Prostate gland (tissue), 2 donors: ENCODE measurements around the gene PSD.

ENCODE experiments used
- POLR2AphosphoS5 ChIP-seq: sonication (generic); formaldehyde crosslinking; IDR thresholded peaks from one replicate; pipeline ENCODE4 v1.6.1; 2017; ENCODE audit warnings: antibody characterized with exemption
- TF ChIP-seq, protein P1 (sequence below), 4 experiments: fragments of 200-600 bp in 2 of 4; fragments of 450-650 bp in 2 of 4; sonication (generic) in 2 of 4; IDR thresholded peaks; 1 replicate in 3 of 4; 2 replicates in 1 of 4; pipeline ENCODE4 v1.5.1; 2016 to 2019; ENCODE audit warnings: antibody characterized with exemption in 4 of 4, mild to moderate bottlenecking in 2 of 4, moderate library complexity in 2 of 4

DNA sequence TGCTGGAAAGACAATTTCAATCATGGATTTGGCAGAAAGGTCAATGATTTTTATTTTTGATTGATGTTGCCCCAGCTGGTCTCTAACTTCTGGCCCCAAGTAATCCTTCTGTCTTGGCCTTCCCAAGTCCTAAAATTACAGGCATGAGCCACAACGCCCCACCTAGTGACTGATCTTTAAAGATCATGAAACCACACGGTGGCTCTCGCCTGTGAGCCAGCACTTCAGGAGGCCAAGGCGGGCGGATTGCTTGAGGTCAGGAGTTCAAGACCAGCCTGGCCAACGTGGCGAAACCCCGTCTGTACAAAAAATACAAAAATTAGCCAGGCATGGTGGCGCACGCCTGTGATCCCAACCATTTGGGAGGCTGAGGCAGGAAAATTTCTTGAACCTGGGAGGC, 45.4 kb upstream of the PSD start:
- TF ChIP-seq POLR2AphosphoS5: no peak
- TF ChIP-seq, protein P1, sequence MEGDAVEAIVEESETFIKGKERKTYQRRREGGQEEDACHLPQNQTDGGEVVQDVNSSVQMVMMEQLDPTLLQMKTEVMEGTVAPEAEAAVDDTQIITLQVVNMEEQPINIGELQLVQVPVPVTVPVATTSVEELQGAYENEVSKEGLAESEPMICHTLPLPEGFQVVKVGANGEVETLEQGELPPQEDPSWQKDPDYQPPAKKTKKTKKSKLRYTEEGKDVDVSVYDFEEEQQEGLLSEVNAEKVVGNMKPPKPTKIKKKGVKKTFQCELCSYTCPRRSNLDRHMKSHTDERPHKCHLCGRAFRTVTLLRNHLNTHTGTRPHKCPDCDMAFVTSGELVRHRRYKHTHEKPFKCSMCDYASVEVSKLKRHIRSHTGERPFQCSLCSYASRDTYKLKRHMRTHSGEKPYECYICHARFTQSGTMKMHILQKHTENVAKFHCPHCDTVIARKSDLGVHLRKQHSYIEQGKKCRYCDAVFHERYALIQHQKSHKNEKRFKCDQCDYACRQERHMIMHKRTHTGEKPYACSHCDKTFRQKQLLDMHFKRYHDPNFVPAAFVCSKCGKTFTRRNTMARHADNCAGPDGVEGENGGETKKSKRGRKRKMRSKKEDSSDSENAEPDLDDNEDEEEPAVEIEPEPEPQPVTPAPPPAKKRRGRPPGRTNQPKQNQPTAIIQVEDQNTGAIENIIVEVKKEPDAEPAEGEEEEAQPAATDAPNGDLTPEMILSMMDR (IDR thresholded peaks at IDR 0.05): no peak
